GM10266 (cell line): ENCODE results near the gene COX18.

Experiments used
- DNase-seq: peaks from one replicate; pipeline ENCODE4 v3.0.0; 2012; ENCODE audit errors: extremely low spot score
- TF ChIP-seq, protein P1 (sequence below): IDR thresholded peaks from 2 replicates; pipeline ENCODE4 v1.5.1; 2012; ENCODE audit warnings: mild to moderate bottlenecking, low read depth; ENCODE audit not compliant: control insufficient read depth, insufficient read depth; ENCODE audit errors: missing control alignments

The COX18 gene

GRCh38 chr4:73028621-73029020 is 40.9 kb downstream of the COX18 start:
- TF ChIP-seq, protein P1, sequence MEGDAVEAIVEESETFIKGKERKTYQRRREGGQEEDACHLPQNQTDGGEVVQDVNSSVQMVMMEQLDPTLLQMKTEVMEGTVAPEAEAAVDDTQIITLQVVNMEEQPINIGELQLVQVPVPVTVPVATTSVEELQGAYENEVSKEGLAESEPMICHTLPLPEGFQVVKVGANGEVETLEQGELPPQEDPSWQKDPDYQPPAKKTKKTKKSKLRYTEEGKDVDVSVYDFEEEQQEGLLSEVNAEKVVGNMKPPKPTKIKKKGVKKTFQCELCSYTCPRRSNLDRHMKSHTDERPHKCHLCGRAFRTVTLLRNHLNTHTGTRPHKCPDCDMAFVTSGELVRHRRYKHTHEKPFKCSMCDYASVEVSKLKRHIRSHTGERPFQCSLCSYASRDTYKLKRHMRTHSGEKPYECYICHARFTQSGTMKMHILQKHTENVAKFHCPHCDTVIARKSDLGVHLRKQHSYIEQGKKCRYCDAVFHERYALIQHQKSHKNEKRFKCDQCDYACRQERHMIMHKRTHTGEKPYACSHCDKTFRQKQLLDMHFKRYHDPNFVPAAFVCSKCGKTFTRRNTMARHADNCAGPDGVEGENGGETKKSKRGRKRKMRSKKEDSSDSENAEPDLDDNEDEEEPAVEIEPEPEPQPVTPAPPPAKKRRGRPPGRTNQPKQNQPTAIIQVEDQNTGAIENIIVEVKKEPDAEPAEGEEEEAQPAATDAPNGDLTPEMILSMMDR: no peak
- no peak for DNase-seq

- TF ChIP-seq, protein P1: peak; percentile 42
- DNase-seq: peak; percentile 38
Observed at GRCh38 chr4:73021634-73022033, 47.9 kb downstream of the COX18 start.

- DNase-seq: peak; percentile 24
Observed at GRCh38 chr4:73019462-73020047, 50.0 kb downstream of the COX18 start.

DNA sequence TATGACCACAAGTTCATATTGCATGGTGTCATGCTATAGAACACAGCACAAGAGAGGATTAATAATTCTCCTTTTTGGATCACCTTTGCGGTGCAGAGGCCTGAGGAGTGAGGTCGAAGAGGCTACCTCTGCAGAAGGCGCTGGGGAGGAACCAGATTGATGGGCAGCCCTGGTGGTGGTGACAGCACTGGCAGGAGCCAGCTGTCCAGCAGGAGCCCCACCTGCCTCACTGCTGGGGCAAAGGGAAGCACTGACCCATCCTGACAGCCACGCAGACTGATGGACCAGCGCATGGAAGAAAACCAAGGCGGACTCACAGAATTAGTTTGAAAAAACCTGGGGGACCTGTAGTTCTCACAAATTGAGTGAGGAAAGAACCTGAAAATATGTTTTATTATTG is 50.9 kb downstream of the COX18 start:
- TF ChIP-seq, protein P1: no peak
- DNase-seq: no peak

More at GRCh38 chr4:73019462-73020047, 50.0 kb downstream of the COX18 start:
- TF ChIP-seq, protein P1: peak; percentile 61

DNA sequence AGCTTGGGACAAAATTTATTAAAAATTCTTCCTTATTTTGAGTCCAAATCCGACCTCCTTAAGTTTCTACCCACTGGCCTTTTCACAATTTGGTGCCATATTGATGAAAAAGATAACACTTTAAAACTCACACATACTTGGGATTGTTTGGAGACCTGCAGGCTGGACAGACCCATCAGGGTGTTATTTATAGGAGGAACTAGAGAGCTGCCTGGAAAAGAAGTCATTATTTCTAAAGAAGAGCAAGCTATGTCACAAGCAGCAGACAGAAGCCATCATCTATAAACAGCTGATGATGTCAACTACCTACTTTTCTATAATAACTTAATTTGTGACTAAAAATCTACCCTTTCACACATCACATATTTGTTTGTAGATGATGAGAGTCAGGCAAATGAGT is 56.2 kb downstream of the COX18 start:
- DNase-seq: no peak
- TF ChIP-seq, protein P1: no peak

DNA sequence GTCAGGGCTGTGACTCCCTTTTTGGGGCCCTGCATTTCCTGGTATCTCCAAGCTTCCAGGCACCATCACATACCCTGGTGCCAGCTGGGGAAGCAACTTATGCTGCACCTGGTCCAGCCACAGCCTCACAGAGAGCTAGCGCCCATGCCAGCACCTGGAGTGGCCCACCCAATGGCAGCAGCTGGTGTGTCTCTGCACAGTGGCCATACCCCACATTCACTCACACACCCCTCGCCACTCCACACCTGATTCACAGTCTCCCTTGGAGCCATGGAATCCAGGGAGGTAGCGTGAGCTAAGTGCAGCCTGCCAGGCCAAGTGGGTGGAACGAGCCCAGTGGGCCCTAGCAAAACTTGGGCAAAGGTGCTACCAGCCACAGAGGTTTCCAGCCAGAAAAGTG is 56.8 kb downstream of the COX18 start:
- TF ChIP-seq, protein P1: no peak
- no peak for DNase-seq

- DNase-seq: no peak
- TF ChIP-seq, protein P1: no peak
Observed at GRCh38 chr4:73011629-73011985, 57.9 kb downstream of the COX18 start.
